Right lobe of liver (tissue), 6 donors: ENCODE data around the gene STK40. TPM values are rescaled to one million over a fixed set of nuclear protein-coding genes. Genes with fewer than 3 reads are reported as not detected.

ENCODE experiments used
- ATAC-seq, 4 donors: fragments of 200-7000 bp; cut with Tn5 transposase; one replicate each; pipeline ENCODE4 v1.9.1; 2020; ENCODE audit warnings: mild to moderate bottlenecking in 4 of 4, moderate library complexity in 4 of 4
- DNase-seq, 3 donors: peaks; one replicate each; pipeline ENCODE4 v3.0.0-alpha.2; 2020
- H3K27ac ChIP-seq, 3 donors: fragments of 200-600 bp; one replicate each; pipeline ENCODE4 v1.8.0; 2022
- H3K27me3 ChIP-seq, 2 donors: fragments of 200-600 bp; one replicate each; pipeline ENCODE4 v1.8.0; 2022
- H3K36me3 ChIP-seq, 4 donors: fragments of 200-600 bp; sonication (generic) in 1 of 4; one replicate each; pipeline versions ENCODE4 v1.5.1 to v1.8.0; 2017 to 2022; ENCODE audit warnings: control low read depth in 1 of 4
- H3K4me1 ChIP-seq, 4 donors: fragments of 200-600 bp; sonication (generic) in 1 of 4; one replicate each; pipeline versions ENCODE4 v1.5.1 to v1.8.0; 2017 to 2022; ENCODE audit warnings: control low read depth in 1 of 4
- H3K4me3 ChIP-seq, 3 donors: fragments of 200-600 bp; one replicate each; pipeline ENCODE4 v1.8.0; 2022
- H3K9me3 ChIP-seq, 4 donors: fragments of 200-600 bp; sonication (generic) in 1 of 4; one replicate each; pipeline versions ENCODE4 v1.5.1 to v1.8.0; 2017 to 2022; ENCODE audit warnings: control low read depth in 1 of 4
- CTCF ChIP-seq, 4 donors: fragments of 200-600 bp in 3 of 4; fragments of 450-650 bp in 1 of 4; IDR thresholded peaks; one replicate each; pipeline versions ENCODE4 v1.5.1 to v1.8.0; 2016 to 2022; ENCODE audit warnings: antibody characterized with exemption in 4 of 4, mild to moderate bottlenecking in 2 of 4
- POLR2A ChIP-seq: fragments of 450-650 bp; IDR thresholded peaks from one replicate; pipeline ENCODE4 v1.6.1; 2017; ENCODE audit warnings: antibody characterized with exemption, mild to moderate bottlenecking
- WGBS: methylation state at CpG from one replicate; pipeline ENCODE4 v1.1.6; 2018; ENCODE audit warnings: low coverage, low lambda C conversion rate; ENCODE audit not compliant: insufficient coverage; ENCODE audit errors: missing lambda C conversion rate; 5-methylcytosine and 5-hydroxymethylcytosine counted together
- intact Hi-C, 2 donors: fragments of 100-400 bp; cut with DNase I; formaldehyde crosslinking; loops; one replicate each; pipeline versions ENCODE4 v1.11.2 to v1.14.1; 2022
- total RNA-seq, 6 experiments: library from RNA; depleted of rRNA in 2 of 6; stranded (reverse); fragments of >200 nt in 2 of 6; fragmentation: NEBNext Ultra II Directional in 3 of 6; extraction: Animal tissue kit (Norgen Biotek cat#: 25700) in 3 of 6; gene quantifications; one replicate each; pipeline versions ENCODE4 v1.1.0 to v1.2.4, GENCODE V29; 2016 to 2023
- donor health status: DM: no; HTN: yes; CAD: no.
- donor health status: DM: no; HTN: no; CAD: no.
- donor health status: DM: no; HTN: no; CAD: no.
- donor health status: DM: no; HTN: yes; CAD: no.
- donor health status: DM: no; HTN: yes; CAD: no.

The STK40 gene
- total RNA-seq, 6 experiments from 2014 or later = 22.7 to 45.5 (median 29.0) TPM

- Histone ChIP-seq H3K9me3 (no peaks in the 10 kb centered on the region), H3K27me3 (no peaks in the 10 kb centered on the region), H3K4me1 (peaks cover 0 to 15% (median under 1%) of the 10 kb centered on the region in 4 donors), H3K36me3 (peaks cover 0 to 31% (median 5%) of the 10 kb centered on the region in 4 donors), H3K27ac (no peak overlapping the region), H3K4me3 (no peak overlapping the region)
- no peak for DNase-seq
- TF ChIP-seq POLR2A = no peak
- TF ChIP-seq CTCF (IDR thresholded peaks at IDR 0.05) = no peak
- no peak for ATAC-seq
- 96% methylated on average over 3 of the region's 4 CpGs for WGBS
- intact Hi-C loops = no loop called here
Measured at GRCh38 chr1:36392836-36393235, 7.1 kb upstream of the STK40 start.

GRCh38 chr1:36391271-36391670, 5.5 kb upstream of the STK40 start:
- Histone ChIP-seq H3K4me3 (no peak overlapping the region), H3K9me3 (no peaks in the 10 kb centered on the region), H3K36me3 (peaks cover 0 to 31% (median 5%) of the 10 kb centered on the region in 4 donors), H3K27me3 (no peaks in the 10 kb centered on the region), H3K27ac (no peak overlapping the region), H3K4me1 (peaks cover 0 to 21% (median 7%) of the 10 kb centered on the region in 4 donors)
- WGBS = 72% methylated on average over 5 of the region's 8 CpGs
- DNase-seq (no peak), ATAC-seq (no peak)
- TF ChIP-seq POLR2A (no peak), CTCF (IDR thresholded peaks at IDR 0.05) (no peak)
- intact Hi-C loops = no loop called here

GRCh38 chr1:36390411-36390810, 4.7 kb upstream of the STK40 start:
- H3K27me3 ChIP-seq = no peaks in the 10 kb centered on the region
- ATAC-seq (no peak), DNase-seq (no peak)
- H3K4me3 ChIP-seq = no peak overlapping the region
- 89% methylated on average over 2 of the region's 2 CpGs for WGBS
- no peak overlapping the region for H3K27ac ChIP-seq
- intact Hi-C loops = no loop called here
- no peaks in the 10 kb centered on the region for H3K9me3 ChIP-seq
- peaks cover 0 to 31% (median 5%) of the 10 kb centered on the region in 4 donors for H3K36me3 ChIP-seq
- TF ChIP-seq POLR2A = no peak
- no peak for TF ChIP-seq CTCF (IDR thresholded peaks at IDR 0.05)
- H3K4me1 ChIP-seq = peaks cover 0 to 19% (median 7%) of the 10 kb centered on the region in 4 donors

- no peak for TF ChIP-seq CTCF (IDR thresholded peaks at IDR 0.05)
- no peak for TF ChIP-seq POLR2A
- Histone ChIP-seq H3K27ac (no peak overlapping the region), H3K36me3 (peaks cover 0 to 31% (median 5%) of the 10 kb centered on the region in 4 donors), H3K4me1 (peaks cover 0 to 19% (median 7%) of the 10 kb centered on the region in 4 donors), H3K27me3 (no peaks in the 10 kb centered on the region), H3K4me3 (no peak overlapping the region), H3K9me3 (no peaks in the 10 kb centered on the region)
- ATAC-seq = no peak
- no peak for DNase-seq
- 71% methylated on average over 1 of the region's 1 CpG for WGBS
- intact Hi-C loops = no loop called here
Measured at GRCh38 chr1:36389999-36390398, 4.3 kb upstream of the STK40 start.

GRCh38 chr1:36389261-36389660, 3.5 kb upstream of the STK40 start:
- Histone ChIP-seq H3K36me3 (peaks cover 0 to 31% (median 5%) of the 10 kb centered on the region in 4 donors), H3K27ac (no peak overlapping the region), H3K9me3 (no peaks in the 10 kb centered on the region), H3K27me3 (no peaks in the 10 kb centered on the region), H3K4me3 (no peak overlapping the region), H3K4me1 (peaks cover 0 to 25% (median 10%) of the 10 kb centered on the region in 4 donors)
- TF ChIP-seq POLR2A (no peak), CTCF (IDR thresholded peaks at IDR 0.05) (no peak)
- ATAC-seq = no peak
- intact Hi-C loops = no loop called here
- 100% methylated on average over 2 of the region's 2 CpGs for whole genome bisulfite sequencing
- no peak for DNase-seq
